ENCODE measurements around the gene NPLOC4. TPM values are rescaled to one million over a fixed set of nuclear protein-coding genes. Genes with fewer than 3 reads are reported as not detected.
"Not testable (repeated sequence)": the region's sequence is repeated elsewhere in the genome, so short reads cannot be mapped to it uniquely, and the experiment has no call there.

NPLOC4 gene
- total RNA-seq, 1 donor from 2014 or later, result 137 TPM

DNA sequence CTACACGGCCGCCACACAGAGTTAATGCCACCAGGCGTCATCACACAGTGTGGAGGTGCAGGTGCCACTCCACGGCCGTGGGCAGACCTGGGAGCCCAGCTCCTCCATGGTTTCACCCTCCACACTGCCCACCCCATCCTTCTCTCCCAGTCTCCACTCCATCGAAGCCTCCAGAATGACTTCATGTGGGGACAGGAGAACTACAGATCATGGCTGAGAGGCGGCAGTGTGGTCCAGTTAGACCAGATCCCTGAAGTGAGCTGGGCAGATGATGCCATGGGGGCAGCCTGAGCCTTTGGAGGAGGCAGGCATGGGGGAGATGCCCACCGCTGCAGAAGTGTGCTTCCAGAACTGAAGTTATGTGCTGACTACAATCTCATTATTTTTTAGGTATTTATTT, 46.8 kb downstream of the NPLOC4 start:
- Mint-ChIP-seq H3K36me3 (ENCODE audit: unreplicated experiment) (peaks cover 5% of the 10 kb centered on the region), H3K4me3 (ENCODE audit: unreplicated experiment) (no peak overlapping the region), H3K27ac (ENCODE audit: unreplicated experiment) (no peak overlapping the region), H3K9me3 (ENCODE audit: unreplicated experiment) (peaks cover 5% of the 10 kb centered on the region), H3K27me3 (ENCODE audit: unreplicated experiment) (no peaks in the 10 kb centered on the region), H3K4me1 (ENCODE audit: low read depth, unreplicated experiment) (no peaks in the 10 kb centered on the region)
- TF ChIP-seq, protein P1, sequence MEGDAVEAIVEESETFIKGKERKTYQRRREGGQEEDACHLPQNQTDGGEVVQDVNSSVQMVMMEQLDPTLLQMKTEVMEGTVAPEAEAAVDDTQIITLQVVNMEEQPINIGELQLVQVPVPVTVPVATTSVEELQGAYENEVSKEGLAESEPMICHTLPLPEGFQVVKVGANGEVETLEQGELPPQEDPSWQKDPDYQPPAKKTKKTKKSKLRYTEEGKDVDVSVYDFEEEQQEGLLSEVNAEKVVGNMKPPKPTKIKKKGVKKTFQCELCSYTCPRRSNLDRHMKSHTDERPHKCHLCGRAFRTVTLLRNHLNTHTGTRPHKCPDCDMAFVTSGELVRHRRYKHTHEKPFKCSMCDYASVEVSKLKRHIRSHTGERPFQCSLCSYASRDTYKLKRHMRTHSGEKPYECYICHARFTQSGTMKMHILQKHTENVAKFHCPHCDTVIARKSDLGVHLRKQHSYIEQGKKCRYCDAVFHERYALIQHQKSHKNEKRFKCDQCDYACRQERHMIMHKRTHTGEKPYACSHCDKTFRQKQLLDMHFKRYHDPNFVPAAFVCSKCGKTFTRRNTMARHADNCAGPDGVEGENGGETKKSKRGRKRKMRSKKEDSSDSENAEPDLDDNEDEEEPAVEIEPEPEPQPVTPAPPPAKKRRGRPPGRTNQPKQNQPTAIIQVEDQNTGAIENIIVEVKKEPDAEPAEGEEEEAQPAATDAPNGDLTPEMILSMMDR (IDR thresholded peaks at IDR 0.05; ENCODE audit: partially characterized antibody, unreplicated experiment), result no peak
- DNase-seq, result no peak

DNA sequence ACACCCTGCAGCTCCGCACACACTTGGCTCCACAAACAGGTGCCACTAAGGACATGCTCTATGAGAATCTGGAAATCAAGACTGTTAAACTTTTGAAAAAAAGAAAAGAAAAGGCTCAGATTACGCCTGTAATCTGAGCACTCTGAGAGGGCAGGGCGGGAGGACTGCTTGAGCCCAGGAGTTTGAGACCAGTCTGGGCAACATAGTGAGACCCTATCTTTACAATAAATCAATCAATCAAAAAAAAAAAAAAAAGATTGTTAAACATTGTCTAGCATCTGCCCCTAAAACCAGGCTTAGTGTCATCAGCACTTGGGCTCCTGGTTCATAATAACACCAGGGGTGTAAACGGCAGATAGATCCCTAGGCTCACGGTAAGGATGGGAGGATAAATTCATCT, 47.3 kb downstream of the NPLOC4 start:
- Mint-ChIP-seq H3K27me3 (ENCODE audit: unreplicated experiment) (no peaks in the 10 kb centered on the region), H3K4me3 (ENCODE audit: unreplicated experiment) (no peak overlapping the region), H3K36me3 (ENCODE audit: unreplicated experiment) (peaks cover 5% of the 10 kb centered on the region), H3K4me1 (ENCODE audit: low read depth, unreplicated experiment) (no peaks in the 10 kb centered on the region), H3K9me3 (ENCODE audit: unreplicated experiment) (peaks cover 5% of the 10 kb centered on the region), H3K27ac (ENCODE audit: unreplicated experiment) (no peak overlapping the region)
- no peak for DNase-seq
- TF ChIP-seq, protein P1 (IDR thresholded peaks at IDR 0.05; ENCODE audit: partially characterized antibody, unreplicated experiment), result no peak

DNA sequence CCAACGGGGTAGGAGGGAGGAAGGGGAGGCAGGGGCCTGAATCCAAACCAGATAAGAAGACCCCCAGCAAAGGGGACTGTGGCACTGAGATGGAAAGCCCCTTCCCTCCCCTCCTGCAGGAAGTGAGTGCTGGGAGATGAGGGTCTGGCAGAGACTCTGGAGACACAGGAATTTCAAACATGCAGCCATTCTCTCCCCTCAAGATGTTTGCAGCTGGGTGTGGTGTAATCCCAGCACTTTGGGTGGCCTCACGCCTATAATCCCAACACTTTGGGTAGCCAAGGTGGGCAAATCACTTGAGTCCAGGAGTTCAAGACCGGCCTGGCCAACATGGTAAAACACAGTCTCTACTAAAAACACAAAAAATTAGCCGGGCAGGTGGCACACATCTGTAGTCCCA, 50.8 kb downstream of the NPLOC4 start:
- Mint-ChIP-seq H3K27me3 (ENCODE audit: unreplicated experiment) (peaks cover 2% of the 10 kb centered on the region), H3K4me3 (ENCODE audit: unreplicated experiment) (no peak overlapping the region), H3K9me3 (ENCODE audit: unreplicated experiment) (peaks cover 5% of the 10 kb centered on the region), H3K4me1 (ENCODE audit: low read depth, unreplicated experiment) (peaks cover 9% of the 10 kb centered on the region), H3K36me3 (ENCODE audit: unreplicated experiment) (peaks cover 5% of the 10 kb centered on the region), H3K27ac (ENCODE audit: unreplicated experiment) (no peak overlapping the region)
- no peak for DNase-seq
- TF ChIP-seq, protein P1 (IDR thresholded peaks at IDR 0.05; ENCODE audit: partially characterized antibody, unreplicated experiment), result no peak

DNA sequence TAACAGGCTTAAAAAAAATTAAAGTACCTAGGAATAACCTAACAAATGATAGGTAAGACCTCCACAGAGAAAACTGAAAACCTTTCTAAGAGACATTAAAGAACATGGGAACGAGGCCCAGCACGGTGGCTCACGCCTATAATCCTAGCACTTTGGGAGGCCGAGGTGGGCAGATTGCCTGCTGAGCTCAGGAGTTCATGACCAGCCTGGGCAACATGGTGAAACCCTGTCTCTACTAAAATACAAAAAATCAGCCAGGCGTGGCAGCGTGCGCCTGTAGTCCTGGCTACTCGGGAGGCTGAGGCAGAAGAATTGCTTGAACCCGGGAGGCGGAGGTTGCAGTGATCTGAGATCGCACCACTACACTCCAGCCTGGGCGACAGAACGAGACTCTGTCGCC, 52.1 kb downstream of the NPLOC4 start:
- H3K4me1 Mint-ChIP-seq (ENCODE audit: low read depth, unreplicated experiment); H3K9me3 Mint-ChIP-seq (ENCODE audit: unreplicated experiment); DNase-seq; H3K36me3 Mint-ChIP-seq (ENCODE audit: unreplicated experiment); H3K27me3 Mint-ChIP-seq (ENCODE audit: unreplicated experiment); H3K27ac Mint-ChIP-seq (ENCODE audit: unreplicated experiment); H3K4me3 Mint-ChIP-seq (ENCODE audit: unreplicated experiment): not testable (repeated sequence)

DNA sequence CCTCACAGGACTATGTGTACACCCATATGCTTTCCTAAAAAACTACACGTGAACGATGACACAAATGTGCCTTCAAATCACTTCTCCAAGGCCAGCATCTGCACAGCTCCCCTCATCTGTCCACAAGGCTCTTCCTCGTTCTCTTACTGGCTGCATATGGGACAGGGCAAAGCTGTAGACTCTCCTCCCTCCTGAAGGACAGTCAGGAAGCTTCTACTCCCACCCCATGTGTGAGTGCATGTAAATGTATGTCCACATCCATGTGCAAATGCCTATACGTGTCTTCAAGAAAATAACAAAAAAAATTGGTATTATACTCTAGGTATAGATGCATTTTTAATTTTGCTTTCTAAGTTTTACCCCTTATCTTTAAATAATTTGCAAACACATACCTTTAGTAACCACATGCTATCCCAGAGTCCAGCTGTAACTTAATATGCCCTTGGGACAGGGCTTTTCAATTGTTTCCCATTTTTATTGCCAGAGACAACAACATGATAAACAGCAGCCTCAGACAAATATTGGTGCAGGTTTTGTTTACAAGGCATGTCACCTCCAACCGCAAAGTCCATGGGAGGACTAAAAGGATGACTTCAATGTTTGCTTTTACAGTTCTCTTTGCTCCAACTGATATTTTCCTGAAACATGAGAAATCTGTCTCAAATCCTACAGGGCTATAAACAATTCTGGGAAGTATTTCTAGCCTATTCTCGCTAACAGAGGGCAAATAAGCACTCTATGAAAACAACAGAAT, 53.1 kb downstream of the NPLOC4 start:
- no peak for DNase-seq
- peaks cover 12% of the 10 kb centered on the region for H3K4me1 Mint-ChIP-seq (ENCODE audit: low read depth, unreplicated experiment)
- TF ChIP-seq, protein P1 (IDR thresholded peaks at IDR 0.05; ENCODE audit: partially characterized antibody, unreplicated experiment), result no peak
- peaks cover 6% of the 10 kb centered on the region for H3K27me3 Mint-ChIP-seq (ENCODE audit: unreplicated experiment)
- H3K27ac Mint-ChIP-seq (ENCODE audit: unreplicated experiment), result peak overlapping the region; percentile 30
- H3K36me3 Mint-ChIP-seq (ENCODE audit: unreplicated experiment), result peaks cover 9% of the 10 kb centered on the region
- no peak overlapping the region for H3K4me3 Mint-ChIP-seq (ENCODE audit: unreplicated experiment)
- peaks cover 5% of the 10 kb centered on the region for H3K9me3 Mint-ChIP-seq (ENCODE audit: unreplicated experiment)
